Muscle of arm (tissue), 14 donors: ENCODE results near the gene RBM20. TPM values are rescaled to one million over a fixed set of nuclear protein-coding genes. Genes with fewer than 3 reads are reported as not detected.
"Not testable (repeated sequence)": the region's sequence is repeated elsewhere in the genome, so short reads cannot be mapped to it uniquely, and the experiment has no call there.

Source experiments
- DNase-seq: peaks from one replicate; pipeline ENCODE4 v3.0.0-alpha.2; 2013
- long read RNA-seq, 11 donors: transcript quantifications; one replicate each; lab custom pipeline, GENCODE V29; 2026
- polyA plus RNA-seq, 12 donors: library from polyadenylated mRNA; unstranded; fragments of 120-200 nt; gene quantifications; one replicate each; pipeline ENCODE4 v1.2.1, GENCODE V29; 2013; ENCODE audit not compliant: insufficient read length in 12 of 12

The RBM20 gene
- 10 to 100 TPM in 8 of 12 donors, 1 to 10 TPM in 3, not detected in 1; 6.1 to 17.6 (median 12.1) TPM for polyA plus RNA-seq
- long read RNA-seq, donor 1, partial matches to known transcripts = 0 of 1 reads
- long read RNA-seq, donor 1, other reads (novel, unspliced or antisense) = 0 of 1 reads
- long read RNA-seq, donor 2, partial matches to known transcripts = 6 of 6 reads
- long read RNA-seq, donor 2, other reads (novel, unspliced or antisense) = 0 of 6 reads
- long read RNA-seq, donor 3 = 0 reads
- long read RNA-seq, donor 4 = 0 reads
- long read RNA-seq, donor 5 = 0 reads
- long read RNA-seq, donor 6, partial matches to known transcripts = 6 of 6 reads
- long read RNA-seq, donor 6, other reads (novel, unspliced or antisense) = 0 of 6 reads
- long read RNA-seq, donor 7 = 0 reads
- long read RNA-seq, donor 8, partial matches to known transcripts = 8 of 9 reads
- long read RNA-seq, donor 8, other reads (novel, unspliced or antisense) = 0 of 9 reads
- long read RNA-seq, donor 9 = 0 reads
- long read RNA-seq, donor 10 = 0 reads
- long read RNA-seq, donor 11, partial matches to known transcripts = 5 of 5 reads
- long read RNA-seq, donor 11, other reads (novel, unspliced or antisense) = 0 of 5 reads

DNA sequence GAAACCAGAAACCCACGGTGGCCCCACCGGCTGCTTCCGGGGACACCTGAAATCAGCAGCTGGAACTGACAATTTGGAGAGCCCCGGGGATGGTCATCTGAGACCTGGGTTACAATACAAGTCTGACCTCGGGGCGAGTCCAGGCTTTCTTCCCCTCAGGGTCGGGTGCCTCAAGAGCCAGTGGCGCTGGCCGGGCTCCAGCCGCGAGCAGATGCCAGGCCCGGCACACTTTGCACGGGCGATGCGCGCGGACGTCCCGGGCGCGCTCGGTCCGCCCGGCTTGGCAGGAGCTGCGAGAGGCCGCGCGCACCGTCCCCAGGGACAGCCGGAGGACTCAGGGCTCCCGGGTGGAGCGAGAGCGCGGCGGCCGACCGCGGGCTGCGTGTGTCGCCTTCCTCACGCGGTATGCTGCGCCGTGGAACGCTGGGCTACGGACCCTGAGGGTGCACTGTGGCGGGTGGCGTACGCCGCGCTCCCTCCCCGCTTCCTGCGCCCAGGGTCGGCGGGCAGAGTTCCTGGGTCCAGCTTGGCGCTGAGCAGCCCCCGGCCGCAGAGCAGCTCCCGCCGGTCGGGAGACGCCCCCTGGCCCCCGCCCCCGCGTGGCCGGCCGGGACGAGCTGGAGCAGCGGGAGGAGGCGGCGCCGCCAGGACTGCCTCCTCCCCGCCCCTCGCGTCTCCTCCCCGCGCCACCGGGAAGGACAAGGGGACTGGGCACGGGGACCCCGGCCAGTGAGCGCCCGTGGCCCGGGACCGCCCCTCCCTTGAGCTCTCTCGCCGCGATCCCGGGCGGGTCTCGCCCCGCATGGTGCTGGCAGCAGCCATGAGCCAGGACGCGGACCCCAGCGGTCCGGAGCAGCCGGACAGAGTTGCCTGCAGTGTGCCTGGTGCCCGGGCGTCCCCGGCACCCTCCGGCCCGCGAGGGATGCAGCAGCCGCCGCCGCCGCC is at the start of gene RBM20:
Gene RBM20 (plus strand): TSS at position 684 of the 945 bp plus-strand sequence. CDS start 119 bp downstream, at position 803.
- no peak for DNase-seq

DNA sequence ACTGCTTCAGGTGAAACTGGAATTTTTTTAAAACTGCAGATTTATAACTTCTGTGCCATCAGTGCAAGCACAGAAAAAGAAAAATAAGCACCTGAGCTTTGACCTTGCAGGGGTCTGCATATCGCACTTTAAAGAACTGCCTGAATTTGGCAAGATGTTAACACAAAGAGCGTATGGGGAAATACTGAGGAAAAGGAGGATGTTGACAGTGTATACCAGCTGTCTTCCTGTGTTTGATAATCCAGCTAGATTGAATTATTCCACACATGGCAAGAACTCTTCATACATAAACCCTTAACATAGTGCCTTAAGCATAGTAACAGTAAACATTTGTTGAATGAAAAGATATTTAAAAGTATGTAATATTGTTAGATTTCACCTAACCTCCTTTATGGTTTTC is 46.7 kb upstream of the RBM20 start:
- DNase-seq = no peak

DNA sequence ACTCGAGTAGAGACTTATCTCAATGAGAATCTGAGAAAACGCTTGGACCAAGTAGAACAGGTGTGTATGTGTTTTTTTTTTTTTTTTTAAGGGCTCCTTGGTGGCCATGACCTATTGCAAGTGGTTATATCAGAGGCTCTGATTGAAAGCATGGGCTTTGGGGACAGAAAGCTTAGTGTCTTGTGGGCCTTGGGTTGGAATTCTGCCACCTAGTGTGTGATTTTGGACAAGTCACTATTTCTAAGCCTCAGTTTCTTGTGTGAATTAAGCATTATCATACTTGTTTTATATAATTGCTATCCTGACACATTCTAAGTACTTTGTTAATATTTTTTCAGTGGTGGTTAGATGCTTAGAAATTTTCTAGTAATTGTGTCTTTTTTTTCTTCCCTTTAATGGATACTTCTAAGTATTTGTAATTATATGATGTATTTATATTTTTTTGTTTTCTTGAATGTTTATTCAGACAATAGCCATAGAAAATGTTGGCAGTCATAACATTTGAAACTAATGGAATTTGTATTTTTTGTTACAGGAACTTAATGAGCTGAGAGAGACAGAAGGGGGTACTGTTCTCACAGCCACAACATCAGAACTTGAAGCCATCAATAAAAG is 43.5 kb upstream of the RBM20 start:
- peak; percentile 29 for DNase-seq

DNA sequence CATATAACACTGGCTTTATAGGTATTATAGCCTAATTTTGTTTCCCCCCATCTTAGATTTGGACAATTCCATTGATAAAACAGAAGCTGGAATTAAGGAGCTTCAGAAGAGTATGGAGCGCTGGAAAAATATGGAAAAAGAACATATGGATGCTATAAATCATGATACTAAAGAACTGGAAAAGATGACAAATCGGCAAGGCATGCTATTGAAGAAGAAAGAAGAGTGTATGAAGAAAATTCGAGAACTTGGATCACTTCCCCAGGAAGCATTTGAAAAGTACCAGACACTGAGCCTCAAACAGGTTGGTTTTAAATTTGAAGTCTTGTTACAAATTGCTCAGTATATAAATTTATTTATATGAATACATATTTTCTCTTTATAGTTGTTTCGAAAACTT is 42.6 kb upstream of the RBM20 start:
- no peak for DNase-seq

DNA sequence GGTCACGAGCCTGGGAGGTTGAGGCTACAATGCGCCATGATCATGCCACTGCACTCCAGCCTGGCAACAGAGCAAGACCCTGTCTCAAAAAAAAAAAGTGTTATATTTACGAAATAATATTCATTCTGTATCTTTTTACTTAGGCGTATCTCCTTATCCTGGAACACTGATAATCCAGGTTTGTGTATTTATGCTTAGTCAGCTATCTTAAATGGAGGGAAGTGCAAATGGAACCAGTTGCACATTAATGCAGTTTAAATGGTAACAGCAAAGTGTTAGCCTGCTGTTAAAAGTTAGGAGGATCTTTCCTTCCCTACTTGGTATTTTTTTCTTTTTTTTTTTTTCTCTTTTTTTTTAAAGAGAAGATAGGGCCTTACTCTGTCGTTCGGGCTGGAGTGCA is 36.0 kb upstream of the RBM20 start:
- no peak for DNase-seq

DNA sequence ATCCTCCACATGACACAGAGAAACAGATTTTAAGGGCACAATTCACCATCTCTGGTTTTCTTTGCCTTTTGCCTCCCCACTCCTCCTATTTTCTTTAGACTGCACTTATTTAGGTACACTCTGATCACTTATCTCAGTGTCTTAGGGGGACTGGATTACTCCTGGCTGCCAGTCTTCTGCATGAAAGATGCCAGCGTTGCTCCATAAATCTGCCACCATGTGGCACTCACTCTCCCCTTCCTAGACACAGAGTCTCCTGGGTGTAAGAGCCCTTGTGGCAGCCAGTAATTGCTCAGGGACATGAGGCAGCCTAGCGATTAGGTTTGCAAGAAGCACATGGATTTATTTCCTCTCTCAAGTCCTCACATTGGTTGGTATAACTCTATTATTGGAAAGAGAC is 34.5 kb upstream of the RBM20 start:
- DNase-seq = no peak

DNA sequence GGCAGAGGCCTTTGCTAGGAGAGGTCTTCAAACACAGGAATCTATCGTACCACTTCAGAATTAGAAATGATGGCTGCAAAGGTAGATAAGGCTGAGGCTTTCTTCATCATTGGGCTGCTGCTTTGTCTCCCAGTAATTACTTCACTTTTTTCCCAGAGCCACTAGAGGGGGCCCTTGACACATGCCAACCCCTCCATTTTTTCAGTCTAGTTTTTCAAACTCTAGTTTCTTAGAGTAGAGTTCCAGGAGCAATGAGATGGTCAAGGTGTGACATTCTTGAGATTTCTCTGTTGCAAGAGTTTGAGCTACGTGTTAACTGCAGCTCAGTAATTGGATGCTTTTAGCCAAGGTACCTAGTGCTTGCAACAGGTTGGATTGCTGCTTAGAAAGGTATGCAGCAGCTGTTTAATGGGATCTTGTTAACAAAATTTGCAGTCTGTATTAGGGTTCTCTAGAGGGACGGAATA is 33.8 kb upstream of the RBM20 start:
- peak; percentile 51 for DNase-seq

DNA sequence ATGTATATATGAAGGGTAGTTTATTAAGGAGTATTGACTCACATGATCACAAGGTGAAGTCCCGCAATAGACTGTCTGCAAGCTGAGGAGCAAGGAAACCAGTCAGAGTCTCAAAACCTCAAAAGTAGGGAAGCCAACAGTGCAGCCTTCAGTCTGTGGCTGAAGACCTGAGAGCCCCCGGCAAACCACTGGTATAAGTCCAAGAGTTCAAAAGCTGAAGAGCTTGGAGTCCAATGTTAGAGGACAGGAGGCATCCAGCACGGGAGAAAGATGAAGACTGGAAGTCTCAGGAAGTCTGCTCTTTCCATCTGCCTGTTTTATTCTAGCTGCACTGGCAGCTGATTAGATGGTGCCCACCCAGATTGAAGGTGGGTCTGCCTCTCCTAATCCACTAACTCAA is 33.4 kb upstream of the RBM20 start:
- not testable (repeated sequence) for DNase-seq

DNA sequence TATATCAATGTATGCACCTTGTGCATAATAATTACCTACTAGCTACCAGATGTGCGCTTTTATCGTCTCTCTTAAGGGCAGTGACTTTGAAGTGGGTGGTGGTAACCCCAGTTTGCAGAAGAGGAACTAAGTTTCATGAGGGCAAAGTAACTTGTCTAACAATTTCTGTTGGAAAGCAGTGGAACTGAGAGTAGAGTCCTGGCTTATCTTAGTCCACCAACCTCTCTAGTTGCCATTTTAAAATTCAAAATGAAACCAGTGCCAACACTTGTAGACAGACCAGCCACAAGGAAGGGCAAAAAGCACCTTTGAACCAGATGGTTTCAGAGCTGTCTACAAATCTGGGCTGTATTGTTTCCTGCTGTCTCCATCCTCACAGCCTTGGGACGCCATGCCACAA is 32.0 kb upstream of the RBM20 start:
- no peak for DNase-seq

DNA sequence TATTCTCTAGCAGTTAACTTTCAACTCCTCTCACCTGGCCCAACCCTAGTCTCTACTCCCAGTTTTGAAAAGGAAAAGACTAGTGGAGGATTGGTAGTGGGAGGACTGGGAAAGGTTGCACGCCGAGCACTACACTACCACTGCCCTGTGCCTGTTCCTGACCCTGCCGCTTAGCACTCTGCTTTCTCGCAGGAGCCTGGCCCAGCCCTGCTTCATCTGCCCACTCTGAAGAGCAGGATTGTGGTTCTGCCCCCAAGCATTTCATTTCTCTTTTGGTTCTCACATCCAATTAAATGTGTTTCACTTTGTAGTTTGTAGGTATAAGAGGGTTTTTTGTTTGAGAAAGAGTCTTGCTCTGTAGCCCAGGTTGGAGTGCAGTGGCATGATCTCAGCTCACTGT is 31.5 kb upstream of the RBM20 start:
- DNase-seq = no peak

DNA sequence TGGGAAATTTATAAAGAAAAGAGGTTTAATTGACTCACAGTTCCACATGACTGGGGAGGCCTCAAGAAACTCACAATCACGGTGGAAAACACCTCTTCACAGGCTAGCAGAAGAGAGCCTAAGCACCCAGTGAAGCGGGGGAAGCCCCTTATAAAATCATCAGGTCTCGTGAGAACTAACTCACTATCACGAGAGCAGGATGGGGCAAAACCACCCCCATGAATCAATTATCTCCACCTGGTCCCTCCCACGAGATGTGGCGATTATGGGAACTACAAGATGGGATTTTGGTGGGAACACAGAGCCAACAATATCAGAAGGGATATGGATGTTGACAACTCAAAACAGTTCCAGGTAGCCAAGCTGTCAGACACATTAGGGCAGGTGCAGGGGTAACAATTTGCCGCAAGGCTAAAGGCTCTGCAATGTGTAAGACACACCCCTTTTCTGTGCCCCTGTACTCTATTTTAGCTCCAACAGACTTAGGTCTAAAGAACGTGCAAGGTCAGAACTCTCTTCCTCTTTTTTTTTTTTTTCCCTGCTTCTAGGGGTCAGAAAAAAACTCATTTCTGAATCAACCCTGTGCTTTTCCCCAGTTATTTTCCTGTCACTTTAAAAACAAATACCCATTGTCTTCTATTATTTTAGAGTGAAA is 30.7 kb upstream of the RBM20 start:
- DNase-seq = no peak

DNA sequence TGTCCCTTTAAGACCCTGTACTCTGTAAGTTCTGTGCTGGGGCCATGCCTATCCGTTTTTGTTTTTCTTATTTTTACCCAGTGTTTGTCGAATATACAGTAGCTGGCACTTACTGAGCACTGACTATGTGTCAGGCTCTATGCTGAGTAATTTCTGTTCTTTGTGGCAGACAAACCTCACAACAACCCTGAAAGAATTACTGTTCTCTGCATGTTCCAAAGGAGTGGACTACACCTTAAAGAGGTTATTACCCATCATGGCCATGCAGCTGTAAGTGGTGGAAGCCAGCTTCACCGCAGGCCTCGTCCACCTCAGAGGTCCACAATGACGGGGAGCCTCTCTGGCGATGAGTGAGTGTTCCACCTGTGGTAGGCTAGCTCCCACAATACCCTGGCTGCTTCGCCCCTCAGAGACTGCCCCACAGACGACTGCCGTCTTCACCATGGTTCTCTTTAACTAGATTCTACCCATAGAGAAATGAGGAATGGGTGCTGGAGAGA is 30.1 kb upstream of the RBM20 start:
- no peak for DNase-seq

DNA sequence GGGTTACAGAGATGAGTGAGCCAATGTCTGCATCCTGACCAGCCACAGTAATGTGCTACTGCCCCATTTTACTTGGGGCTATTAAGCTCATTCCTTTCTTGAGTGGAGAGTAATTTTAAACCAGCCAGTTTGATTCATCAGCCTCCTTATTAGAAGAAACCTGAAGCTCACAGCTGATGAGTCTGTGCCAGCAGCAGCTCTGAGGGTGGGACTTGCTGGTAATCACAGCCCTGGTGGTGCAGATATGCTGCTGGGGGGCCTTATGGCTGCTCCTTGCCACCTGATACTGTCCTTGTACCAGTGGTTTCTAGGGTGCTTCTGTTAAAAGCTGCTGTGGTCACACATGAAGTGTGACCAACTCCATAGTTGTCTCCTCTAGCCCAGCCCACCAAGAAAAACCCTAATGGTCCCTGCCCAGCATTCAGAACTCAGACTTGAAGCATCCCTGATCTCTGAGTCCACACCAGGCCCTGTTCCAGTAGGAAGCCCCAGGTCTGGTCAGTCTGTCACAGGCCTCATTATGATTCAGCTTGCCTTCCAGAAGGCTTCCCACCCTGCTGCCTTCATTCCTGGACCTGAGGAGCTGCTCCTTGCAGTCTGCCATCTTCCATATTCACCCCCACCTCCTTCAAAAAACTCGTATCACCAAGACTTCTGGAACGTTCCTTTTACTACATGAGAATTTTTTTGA is 28.9 kb upstream of the RBM20 start:
- no peak for DNase-seq

DNA sequence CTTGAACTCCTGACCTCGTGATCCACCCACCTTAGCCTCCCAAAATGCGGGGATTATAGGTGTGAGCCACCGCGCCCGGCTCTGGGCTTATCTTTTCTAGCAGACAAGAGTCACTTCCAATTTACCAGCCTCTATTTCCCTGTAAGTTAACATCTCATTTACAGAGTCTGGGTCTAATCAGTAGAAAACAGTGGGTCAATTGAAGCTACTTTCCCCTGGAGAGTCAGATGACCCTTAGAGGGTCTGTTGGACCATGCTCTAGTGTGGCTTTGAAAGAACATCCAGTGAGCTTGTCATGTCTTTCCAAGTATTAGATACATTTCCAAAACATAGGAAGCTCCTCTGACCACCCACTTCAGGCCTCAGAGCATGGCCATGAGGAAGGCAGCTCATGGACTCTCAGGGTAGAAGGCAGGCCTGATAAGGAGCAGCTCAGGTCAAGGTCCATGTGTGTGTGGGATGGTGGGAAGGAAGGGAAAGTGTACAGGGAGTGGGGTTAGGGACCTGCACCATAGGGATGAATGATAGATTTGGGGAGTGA is 27.6 kb upstream of the RBM20 start:
- DNase-seq = no peak

DNA sequence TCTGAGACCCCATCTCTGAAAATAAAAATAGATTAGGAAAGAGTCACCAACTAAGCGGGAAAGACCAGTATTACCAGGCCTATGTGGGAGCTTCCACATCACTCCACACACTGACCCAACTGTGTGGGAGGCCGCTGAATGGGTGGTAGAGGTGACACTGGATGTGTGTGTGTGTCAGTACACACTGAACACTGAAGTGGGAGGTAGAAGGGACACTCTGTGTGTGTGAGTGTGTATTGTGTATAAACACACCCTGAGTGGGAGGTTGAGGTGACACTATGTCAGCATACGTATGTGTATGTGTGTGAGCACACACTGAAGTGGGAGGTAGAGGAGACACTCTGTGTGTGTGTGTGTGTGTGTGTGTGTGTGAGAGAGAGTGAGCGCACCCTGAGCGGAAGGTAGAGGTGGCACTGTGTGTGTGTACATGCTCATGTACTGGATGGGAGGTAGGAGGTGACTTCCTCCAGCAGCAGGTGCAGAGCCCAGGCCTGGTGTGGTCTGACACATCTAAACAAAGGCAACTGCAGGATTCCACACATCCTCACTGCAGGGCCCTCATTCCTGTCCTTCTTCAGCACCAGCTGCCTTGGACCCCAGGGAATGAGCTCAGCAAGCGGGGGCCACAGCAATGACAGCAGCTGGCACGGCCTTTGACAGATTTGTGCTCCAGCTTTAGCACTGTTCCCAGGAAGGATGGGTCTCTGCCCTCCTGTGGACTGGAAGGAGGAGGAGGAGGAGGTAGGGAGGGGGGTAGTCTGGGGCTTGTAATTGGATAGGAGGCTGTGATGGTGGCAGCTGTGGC is 26.5 kb upstream of the RBM20 start:
- no peak for DNase-seq

DNA sequence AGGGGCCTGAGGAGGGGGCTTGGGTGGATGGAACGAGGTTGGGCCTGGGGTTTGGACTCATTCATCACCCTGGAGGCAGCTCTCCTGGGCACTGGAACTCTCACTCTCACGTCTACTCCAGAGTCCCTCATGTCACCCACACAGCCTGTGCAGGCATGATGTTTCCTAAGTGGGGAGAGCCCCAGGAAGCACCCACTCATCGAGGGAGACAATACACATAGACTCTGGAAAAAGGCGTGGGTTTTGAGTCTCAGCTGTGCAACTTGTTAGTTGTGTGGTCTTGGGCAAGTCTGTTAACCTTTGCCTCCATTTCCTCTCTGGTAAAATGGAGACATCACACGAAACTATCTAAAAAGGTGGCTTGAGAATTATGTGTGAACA is 25.9 kb upstream of the RBM20 start:
- no peak for DNase-seq

DNA sequence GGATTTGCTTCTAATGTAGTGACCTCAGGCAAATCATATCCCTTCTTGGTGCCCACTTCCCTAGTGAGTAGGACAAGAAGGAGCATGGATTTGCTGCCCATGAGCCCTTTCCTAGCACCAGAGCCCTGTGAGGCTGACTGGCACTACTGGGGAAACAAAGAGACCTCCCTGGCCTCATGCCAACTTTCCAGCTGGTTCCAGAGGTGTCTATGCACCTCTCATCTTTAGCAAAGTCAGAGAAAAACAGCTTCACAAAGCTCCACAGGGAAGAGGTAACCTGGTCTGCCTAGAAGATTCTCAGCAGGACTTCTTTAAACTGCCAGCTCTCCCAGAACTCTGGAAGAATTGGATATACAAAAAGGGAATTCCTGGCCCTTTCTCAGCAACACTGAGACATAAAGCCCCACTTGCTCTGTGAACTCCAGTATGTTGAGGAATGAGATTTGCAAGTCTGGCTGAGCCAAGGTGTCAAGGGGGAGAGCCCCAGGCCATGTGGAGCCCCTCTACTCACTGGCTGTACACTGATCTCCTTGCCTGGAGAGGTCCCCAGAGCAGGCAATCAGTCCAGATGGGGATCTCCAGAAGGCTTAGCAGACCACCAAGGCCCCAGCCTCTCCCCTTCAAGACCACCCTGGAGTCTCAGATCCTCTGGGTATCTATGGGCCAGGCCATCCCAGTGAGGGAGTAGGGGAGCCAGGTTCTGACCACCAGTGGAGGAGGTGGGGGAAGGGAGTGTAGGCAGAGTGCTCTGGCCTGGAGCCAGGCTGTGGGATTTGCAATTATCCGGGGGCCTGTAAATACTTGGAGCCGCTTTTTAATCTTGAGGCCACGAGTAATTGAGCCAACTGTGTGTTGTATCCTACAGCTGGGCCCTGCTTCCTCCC is 24.4 kb upstream of the RBM20 start:
- no peak for DNase-seq

DNA sequence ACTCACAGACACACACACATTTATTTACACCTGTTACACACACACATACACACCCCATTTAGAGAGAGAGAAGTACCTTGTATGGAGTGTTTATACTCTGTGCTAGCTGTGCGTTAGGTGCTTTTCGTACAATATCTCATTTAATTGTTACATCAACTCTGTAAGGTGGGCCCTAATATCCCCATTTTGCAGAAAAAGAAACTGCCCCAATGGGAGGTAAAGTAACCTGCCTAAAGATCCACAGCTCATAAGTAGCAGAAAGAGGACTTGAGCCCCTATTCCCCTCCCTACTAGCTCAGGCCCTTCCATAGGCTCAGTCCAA is 23.8 kb upstream of the RBM20 start:
- DNase-seq = no peak
